ENCODE results near the gene OPA3.

DNA sequence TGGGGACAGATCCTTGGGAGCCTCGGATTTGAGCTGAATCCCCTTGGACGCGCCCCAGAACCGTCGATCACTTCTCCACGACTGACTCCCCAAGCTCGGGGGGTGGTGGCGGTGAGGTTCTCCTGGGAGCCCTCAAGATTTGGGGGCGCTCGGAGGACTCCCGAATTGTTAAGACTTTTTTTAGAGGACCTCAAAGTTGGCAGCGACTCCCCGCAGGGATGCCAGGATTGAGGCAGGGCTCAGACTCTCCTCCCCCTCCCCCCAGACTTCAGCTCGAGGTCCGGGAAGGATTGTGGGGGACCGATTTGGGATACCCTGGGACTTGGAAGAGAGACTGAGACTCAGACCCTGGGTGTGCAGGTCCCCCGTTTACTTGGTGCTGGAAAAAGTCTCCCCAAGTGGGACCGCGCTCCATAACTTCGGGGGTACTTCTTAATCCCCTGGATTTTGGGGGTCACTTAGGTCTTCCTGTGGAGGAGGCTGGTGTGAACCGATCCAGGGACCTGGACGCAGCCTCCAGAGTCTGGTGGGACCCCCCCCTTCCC is 76.7 kb downstream of the OPA3 start:
- TF ChIP-seq MXI1 (IDR thresholded peaks at IDR 0.05; ENCODE audit: low read depth, low read length): no peak
- TF ChIP-seq POLR2A (IDR thresholded peaks at IDR 0.05; ENCODE audit: low read depth, low read length): no peak
- no peak for TF ChIP-seq YY1 (IDR thresholded peaks at IDR 0.05; ENCODE audit: low read depth, low read length)
- no peak for TF ChIP-seq CHD2 (IDR thresholded peaks at IDR 0.05; ENCODE audit: borderline replicate concordance, low read depth, low read length)

Data from GM12878 (cell line).